ENCODE measurements around the gene STOX2. TPM values are rescaled to one million over a fixed set of nuclear protein-coding genes. Genes with fewer than 3 reads are reported as not detected.
A peak's percentile ranks its signal among the peaks of the same experiment; 100 is the strongest.
"Not testable (repeated sequence)": the region's sequence is repeated elsewhere in the genome, so short reads cannot be mapped to it uniquely, and the experiment has no call there.

STOX2 gene
- total and polyA plus RNA-seq, 7 experiments from 2014 or later = not detected

DNA sequence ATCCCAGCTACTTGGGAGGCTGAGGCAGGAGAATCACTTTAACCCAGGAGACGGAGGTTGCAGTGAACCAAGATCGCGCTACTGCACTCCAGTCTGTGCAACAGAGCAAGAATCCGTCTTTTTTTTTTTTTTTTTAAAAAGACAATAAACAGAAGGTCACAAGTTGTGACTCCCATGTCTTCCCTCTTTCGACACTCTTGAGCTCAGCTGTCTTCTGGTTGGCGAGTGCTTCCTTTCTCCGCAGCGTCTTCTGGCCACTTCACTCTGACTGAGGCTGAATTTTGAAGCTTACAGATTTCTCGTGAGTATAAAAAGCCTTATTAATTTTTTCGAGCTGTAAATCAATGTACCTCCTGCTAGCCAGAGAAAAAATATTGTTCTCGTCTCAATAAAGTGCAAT lies 124.9 kb downstream of the STOX2 start:
- CTCF ChIA-PET = no interaction called here
- H3K27ac ChIP-seq (ENCODE audit: low read depth, low read length) = no peak overlapping the region
- POLR2A ChIA-PET = interaction anchor here (0.6 kb wide), 1 partner anchor 1557 kb away, joined by 5 read pairs; no protein-coding TSS in a partner anchor
- ATAC-seq (peak; percentile 33), DNase-seq (no peak)
- H3K4me3 ChIP-seq (ENCODE audit: low read length) = no peak overlapping the region
- no peaks in the 10 kb centered on the region for H3K9me3 Mint-ChIP-seq
- H3K36me3 Mint-ChIP-seq = no peaks in the 10 kb centered on the region
- H3K27me3 Mint-ChIP-seq = peaks cover 12 to 36% (median 18%) of the 10 kb centered on the region in 5 donors
- H3K4me1 ChIP-seq (ENCODE audit: control insufficient read depth in 2 of 2, insufficient read depth in 2 of 2, low read length in 2 of 2) = no peaks in the 10 kb centered on the region
- H3K27me3 ChIP-seq (ENCODE audit: control insufficient read depth in 2 of 2, insufficient read depth in 2 of 2, low read length in 2 of 2) = no peaks in the 10 kb centered on the region
- no peaks in the 10 kb centered on the region for H3K9me3 ChIP-seq (ENCODE audit: control insufficient read depth in 2 of 3, low read length in 3 of 3)
- no peak overlapping the region for H3K27ac Mint-ChIP-seq
- intact Hi-C loops (cut with micrococcal nuclease) = no loop called here
- no peak overlapping the region for H3K4me3 Mint-ChIP-seq
- no peaks in the 10 kb centered on the region for H3K36me3 ChIP-seq (ENCODE audit: control insufficient read depth in 2 of 3, insufficient read depth in 3 of 3, low read length in 3 of 3)
- peaks cover 16 to 34% (median 26%) of the 10 kb centered on the region in 7 donors for H3K4me1 Mint-ChIP-seq

DNA sequence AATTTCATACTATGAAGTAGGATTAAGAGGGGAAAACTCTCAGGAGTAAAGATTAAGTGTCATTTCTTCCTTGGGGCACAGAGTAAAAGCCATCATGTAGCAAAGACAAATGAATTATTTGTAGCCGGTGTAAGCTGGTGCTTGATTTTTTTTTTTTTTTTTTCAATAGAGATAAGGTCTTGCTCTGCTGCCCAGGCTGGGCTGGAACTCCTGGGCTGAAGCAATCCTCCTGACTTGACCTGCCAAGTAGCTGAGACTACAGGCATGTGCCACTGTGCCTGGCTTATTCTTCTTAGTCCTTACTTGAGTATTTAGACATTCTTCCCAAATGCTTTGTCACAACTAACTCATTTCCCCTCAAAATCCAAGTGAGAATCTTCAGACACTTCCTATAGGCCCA lies 125.7 kb downstream of the STOX2 start:
- no peak overlapping the region for H3K27ac Mint-ChIP-seq
- intact Hi-C loops (cut with micrococcal nuclease) = no loop called here
- Histone ChIP-seq H3K9me3 (ENCODE audit: control insufficient read depth in 2 of 3, low read length in 3 of 3) (no peaks in the 10 kb centered on the region), H3K4me1 (ENCODE audit: control insufficient read depth in 2 of 2, insufficient read depth in 2 of 2, low read length in 2 of 2) (no peaks in the 10 kb centered on the region), H3K36me3 (ENCODE audit: control insufficient read depth in 2 of 3, insufficient read depth in 3 of 3, low read length in 3 of 3) (no peaks in the 10 kb centered on the region), H3K4me3 (ENCODE audit: low read length) (no peak overlapping the region), H3K27me3 (ENCODE audit: control insufficient read depth in 2 of 2, insufficient read depth in 2 of 2, low read length in 2 of 2) (no peaks in the 10 kb centered on the region), H3K27ac (ENCODE audit: low read depth, low read length) (no peak overlapping the region)
- DNase-seq (no peak), ATAC-seq (no peak)
- H3K27me3 Mint-ChIP-seq = peaks cover 16 to 36% (median 18%) of the 10 kb centered on the region in 5 donors
- peaks cover 16 to 34% (median 26%) of the 10 kb centered on the region in 7 donors for H3K4me1 Mint-ChIP-seq
- CTCF ChIA-PET = no interaction called here
- H3K36me3 Mint-ChIP-seq = no peaks in the 10 kb centered on the region
- H3K9me3 Mint-ChIP-seq = no peaks in the 10 kb centered on the region
- POLR2A ChIA-PET = no interaction called here
- H3K4me3 Mint-ChIP-seq = no peak overlapping the region

DNA sequence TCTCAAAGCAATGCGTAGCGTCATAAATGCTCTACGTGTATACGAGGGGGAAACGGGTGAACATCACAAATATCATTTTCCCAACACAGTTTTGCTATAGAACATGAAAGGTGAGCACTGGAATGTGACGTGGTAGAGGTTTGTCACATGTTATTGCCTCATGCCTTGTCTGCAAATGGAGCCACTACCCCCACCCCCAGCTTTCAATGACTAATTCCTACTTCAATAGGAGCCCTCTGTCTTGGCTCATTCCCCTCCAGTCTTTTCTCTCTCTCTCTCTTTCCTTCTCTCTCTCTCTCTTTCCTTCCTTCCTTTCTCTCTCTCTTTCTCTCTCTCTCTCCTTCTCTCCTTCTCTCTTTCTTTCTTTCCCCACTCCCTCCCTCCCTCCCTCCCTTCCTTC lies 127.0 kb downstream of the STOX2 start:
- CTCF ChIA-PET = no interaction called here

DNA sequence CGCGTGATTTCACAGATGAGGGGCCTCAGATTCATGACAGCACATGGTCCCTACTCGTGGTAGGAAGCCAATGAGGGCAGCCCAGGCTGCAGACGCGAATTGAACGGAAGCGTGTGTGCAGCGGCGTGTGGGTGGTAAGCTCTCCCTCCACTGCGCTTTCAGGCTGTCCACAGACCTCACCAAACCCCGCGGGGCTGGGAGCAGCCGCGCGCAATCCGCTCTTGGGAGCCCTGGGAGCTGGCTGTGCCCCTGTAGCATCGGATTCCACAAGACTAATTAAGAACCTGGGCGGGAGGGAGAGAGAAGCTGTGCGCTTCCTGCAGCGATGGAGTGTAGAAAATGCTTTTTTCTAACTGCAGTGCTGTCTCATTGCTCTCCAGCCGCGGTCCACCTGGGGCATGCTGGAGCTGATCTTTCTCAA lies 134.9 kb downstream of the STOX2 start:
- no peak overlapping the region for H3K4me3 ChIP-seq (ENCODE audit: low read length)
- ATAC-seq (no peak), DNase-seq (peak in 1 of 9 donors; percentile 26)
- H3K27me3 ChIP-seq (ENCODE audit: control insufficient read depth in 2 of 2, insufficient read depth in 2 of 2, low read length in 2 of 2) = no peaks in the 10 kb centered on the region
- POLR2A ChIA-PET = no interaction called here
- H3K9me3 ChIP-seq (ENCODE audit: control insufficient read depth in 2 of 3, low read length in 3 of 3) = no peaks in the 10 kb centered on the region
- Mint-ChIP-seq H3K27me3 (peaks cover 20 to 49% (median 38%) of the 10 kb centered on the region in 5 donors), H3K4me3 (peak overlapping the region in 9 of 10 donors; percentile 36 to 72 (median 55)), H3K9me3 (peaks cover 0 to 4% (median 0%) of the 10 kb centered on the region in 11 donors), H3K4me1 (peaks cover 0 to 12% (median 7%) of the 10 kb centered on the region in 7 donors), H3K36me3 (no peaks in the 10 kb centered on the region), H3K27ac (no peak overlapping the region)
- intact Hi-C loops (cut with micrococcal nuclease) = no loop called here
- H3K36me3 ChIP-seq (ENCODE audit: control insufficient read depth in 2 of 3, insufficient read depth in 3 of 3, low read length in 3 of 3) = no peaks in the 10 kb centered on the region
- no peaks in the 10 kb centered on the region for H3K4me1 ChIP-seq (ENCODE audit: control insufficient read depth in 2 of 2, insufficient read depth in 2 of 2, low read length in 2 of 2)
- no peak overlapping the region for H3K27ac ChIP-seq (ENCODE audit: low read depth, low read length)
- CTCF ChIA-PET = no interaction called here

More for the DNA sequence above, 127.0 kb downstream of the STOX2 start:
- no peak overlapping the region for H3K4me3 Mint-ChIP-seq
- H3K9me3 Mint-ChIP-seq = no peaks in the 10 kb centered on the region
- Histone ChIP-seq H3K36me3 (ENCODE audit: control insufficient read depth in 2 of 3, insufficient read depth in 3 of 3, low read length in 3 of 3) (no peaks in the 10 kb centered on the region), H3K27me3 (ENCODE audit: control insufficient read depth in 2 of 2, insufficient read depth in 2 of 2, low read length in 2 of 2) (no peaks in the 10 kb centered on the region), H3K4me3 (ENCODE audit: low read length) (no peak overlapping the region), H3K27ac (ENCODE audit: low read depth, low read length) (no peak overlapping the region), H3K9me3 (ENCODE audit: control insufficient read depth in 2 of 3, low read length in 3 of 3) (no peaks in the 10 kb centered on the region), H3K4me1 (ENCODE audit: control insufficient read depth in 2 of 2, insufficient read depth in 2 of 2, low read length in 2 of 2) (no peaks in the 10 kb centered on the region)
- intact Hi-C loops (cut with micrococcal nuclease) = no loop called here
- H3K27ac Mint-ChIP-seq = no peak overlapping the region
- POLR2A ChIA-PET = no interaction called here
- no peaks in the 10 kb centered on the region for H3K36me3 Mint-ChIP-seq
- peaks cover 18 to 40% (median 21%) of the 10 kb centered on the region in 5 donors for H3K27me3 Mint-ChIP-seq
- DNase-seq (no peak), ATAC-seq (no peak)
- peaks cover 16 to 27% (median 24%) of the 10 kb centered on the region in 7 donors for H3K4me1 Mint-ChIP-seq

DNA sequence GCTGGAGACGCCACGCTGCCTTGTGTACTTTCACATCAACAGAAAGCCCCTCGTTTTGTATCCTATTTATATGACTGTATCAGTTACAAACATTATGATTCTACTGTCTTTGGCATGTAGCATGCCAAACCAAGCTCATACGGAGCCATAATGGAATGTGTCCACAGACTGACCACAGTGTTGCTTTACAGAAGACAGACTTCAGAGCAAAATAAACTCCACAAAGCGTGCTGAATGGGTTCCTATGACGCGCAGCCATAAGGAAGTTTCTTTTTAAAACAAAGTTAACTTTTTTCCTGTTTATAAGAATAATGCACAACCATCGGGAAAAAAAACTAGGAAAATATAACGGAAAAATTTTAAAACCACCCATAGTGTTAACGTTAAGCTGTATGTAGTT lies 136.0 kb downstream of the STOX2 start:
- Histone ChIP-seq H3K4me3 (ENCODE audit: low read length) (no peak overlapping the region), H3K27ac (ENCODE audit: low read depth, low read length) (no peak overlapping the region), H3K36me3 (ENCODE audit: control insufficient read depth in 2 of 3, insufficient read depth in 3 of 3, low read length in 3 of 3) (no peaks in the 10 kb centered on the region), H3K27me3 (ENCODE audit: control insufficient read depth in 2 of 2, insufficient read depth in 2 of 2, low read length in 2 of 2) (no peaks in the 10 kb centered on the region), H3K9me3 (ENCODE audit: control insufficient read depth in 2 of 3, low read length in 3 of 3) (peaks cover 0 to 7% (median 0%) of the 10 kb centered on the region in 3 experiments), H3K4me1 (ENCODE audit: control insufficient read depth in 2 of 2, insufficient read depth in 2 of 2, low read length in 2 of 2) (no peaks in the 10 kb centered on the region)
- no peak for ATAC-seq
- Mint-ChIP-seq H3K27me3 (peaks cover 20 to 55% (median 44%) of the 10 kb centered on the region in 5 donors), H3K27ac (no peak overlapping the region), H3K4me3 (peak overlapping the region in 2 of 10 donors; percentile 53 to 55), H3K4me1 (peaks cover 0 to 12% (median 7%) of the 10 kb centered on the region in 7 donors), H3K36me3 (no peaks in the 10 kb centered on the region), H3K9me3 (peaks cover 0 to 8% (median 5%) of the 10 kb centered on the region in 11 donors)
- CTCF ChIA-PET = no interaction called here
- intact Hi-C loops (cut with micrococcal nuclease) = no loop called here
- POLR2A ChIA-PET = no interaction called here
- no peak for DNase-seq

DNA sequence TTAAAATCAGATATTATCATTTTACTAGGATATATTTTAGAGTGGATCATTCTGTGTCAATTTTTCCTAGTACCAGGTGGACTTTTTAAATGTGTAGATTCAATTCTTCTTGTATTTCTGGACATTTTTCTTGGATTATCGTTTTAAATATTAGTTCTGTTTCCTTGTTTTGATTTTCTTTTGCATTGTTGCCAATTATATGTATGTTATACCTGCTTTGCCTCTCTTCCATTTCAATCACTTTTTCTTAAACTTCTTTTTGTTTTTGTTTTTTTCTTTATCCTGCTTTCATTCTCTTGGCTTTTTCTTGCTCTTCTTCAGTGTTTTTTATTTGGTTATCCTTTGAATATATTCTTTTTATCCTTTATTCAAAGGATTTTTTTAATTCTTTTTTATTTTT lies 141.0 kb downstream of the STOX2 start:
- Histone ChIP-seq H3K9me3 (ENCODE audit: control insufficient read depth in 2 of 3, low read length in 3 of 3) (peaks cover 0 to 8% (median 0%) of the 10 kb centered on the region in 3 experiments), H3K4me3 (ENCODE audit: low read length) (no peak overlapping the region), H3K27ac (ENCODE audit: low read depth, low read length) (no peak overlapping the region), H3K36me3 (ENCODE audit: control insufficient read depth in 2 of 3, insufficient read depth in 3 of 3, low read length in 3 of 3) (no peaks in the 10 kb centered on the region), H3K4me1 (ENCODE audit: control insufficient read depth in 2 of 2, insufficient read depth in 2 of 2, low read length in 2 of 2) (no peaks in the 10 kb centered on the region), H3K27me3 (ENCODE audit: control insufficient read depth in 2 of 2, insufficient read depth in 2 of 2, low read length in 2 of 2) (no peaks in the 10 kb centered on the region)
- Mint-ChIP-seq H3K9me3 (peaks cover 0 to 32% (median 17%) of the 10 kb centered on the region in 11 donors), H3K27ac (peak overlapping the region in 1 of 9 donors; percentile 60), H3K4me1 (no peaks in the 10 kb centered on the region), H3K4me3 (no peak overlapping the region), H3K27me3 (peaks cover 28 to 66% (median 43%) of the 10 kb centered on the region in 5 donors), H3K36me3 (peaks cover 0 to 9% (median 0%) of the 10 kb centered on the region in 5 donors)
- intact Hi-C loops (cut with micrococcal nuclease) = no loop called here
- ATAC-seq (no peak), DNase-seq (no peak)
- ChIA-PET POLR2A (no interaction called here), CTCF (no interaction called here)

GRCh38 chr4:184051262-184051661 lies 146.2 kb downstream of the STOX2 start:
- peaks cover 6 to 72% (median 52%) of the 10 kb centered on the region in 5 donors for H3K27me3 Mint-ChIP-seq
- H3K4me3 Mint-ChIP-seq; intact Hi-C loops (cut with micrococcal nuclease); H3K4me1 ChIP-seq (ENCODE audit: control insufficient read depth in 2 of 2, insufficient read depth in 2 of 2, low read length in 2 of 2); H3K27me3 ChIP-seq (ENCODE audit: control insufficient read depth in 2 of 2, insufficient read depth in 2 of 2, low read length in 2 of 2); POLR2A ChIA-PET; H3K4me3 ChIP-seq (ENCODE audit: low read length); H3K36me3 ChIP-seq (ENCODE audit: control insufficient read depth in 2 of 3, insufficient read depth in 3 of 3, low read length in 3 of 3); H3K9me3 ChIP-seq (ENCODE audit: control insufficient read depth in 2 of 3, low read length in 3 of 3); H3K27ac ChIP-seq (ENCODE audit: low read depth, low read length); H3K27ac Mint-ChIP-seq; H3K4me1 Mint-ChIP-seq; DNase-seq; ATAC-seq: not testable (repeated sequence)
- H3K9me3 Mint-ChIP-seq = peaks cover 0 to 29% (median 16%) of the 10 kb centered on the region in 11 donors
- CTCF ChIA-PET = interaction anchor here (0.5 kb wide), 1 partner anchor 242 kb away, joined by 3 read pairs; no protein-coding TSS in a partner anchor
- H3K36me3 Mint-ChIP-seq = peaks cover 0 to 13% (median 3%) of the 10 kb centered on the region in 5 donors

Measured in naive thymus-derived CD4-positive, alpha-beta T cell (primary cell).